H1 (cell line): Measurements from ENCODE around the gene STOML1. TPM values are rescaled to one million over a fixed set of nuclear protein-coding genes. Genes with fewer than 3 reads are reported as not detected.

ENCODE experiments used
- CTCF ChIA-PET: fragments of 300-600 bp; sonication (Branson Sonifier 250); formaldehyde crosslinking; loops from one replicate; lab custom pipeline; 2021; ENCODE audit not compliant: partially characterized antibody; lab: Charles Lee
- POLR2A ChIA-PET: fragments of 300-600 bp; sonication (Branson Sonifier 250); formaldehyde crosslinking; loops from one replicate; lab custom pipeline; 2021; ENCODE audit warnings: inconsistent platforms; ENCODE audit not compliant: partially characterized antibody; lab: Charles Lee
- DNase-seq, 2 experiments: peaks; one replicate each; pipeline versions ENCODE4 v3.0.0 to v3.0.0-alpha.2; 2010 to 2022; ENCODE audit warnings: low spot score in 2 of 2, low read depth in 1 of 2, mixed read lengths in 1 of 2
- FAIRE-seq: peaks from 2 replicates; lab custom pipeline; 2011; peaks lifted over from hg19 to GRCh38; lab: Jason Lieb, UNC
- H2AFZ ChIP-seq: 2 replicates; pipeline ENCODE4 v1.8.1; 2012; ENCODE audit warnings: low read length, inconsistent platforms
- H2AK5ac ChIP-seq: 2 replicates; pipeline ENCODE4 v1.6.1; 2013; ENCODE audit warnings: low read depth, low read length
- H2BK120ac ChIP-seq: replicated peaks from 2 replicates; pipeline ENCODE3; 2013; ENCODE audit warnings: low read depth, low read length, inconsistent platforms
- H2BK12ac ChIP-seq: 2 replicates; pipeline ENCODE4 v1.6.1; 2013; ENCODE audit warnings: low read depth, low read length
- H2BK15ac ChIP-seq: 2 replicates; pipeline ENCODE4 v1.6.1; 2013; ENCODE audit warnings: low read length
- H2BK20ac ChIP-seq: 2 replicates; pipeline ENCODE4 v1.6.1; 2013; ENCODE audit warnings: low read length
- H2BK5ac ChIP-seq: 2 replicates; pipeline ENCODE4 v1.6.1; 2013; ENCODE audit warnings: low read depth, low read length
- H3K14ac ChIP-seq: 2 replicates; pipeline ENCODE4 v1.6.1; 2013; ENCODE audit warnings: inconsistent platforms; ENCODE audit not compliant: insufficient read length
- H3K18ac ChIP-seq: 2 replicates; pipeline ENCODE4 v1.6.1; 2013; ENCODE audit warnings: low read length; ENCODE audit errors: extremely low read depth
- H3K23ac ChIP-seq: 2 replicates; pipeline ENCODE4 v1.6.1; 2013; ENCODE audit warnings: inconsistent platforms; ENCODE audit not compliant: insufficient read length
- H3K23me2 ChIP-seq: 2 replicates; pipeline ENCODE4 v1.6.1; 2013; ENCODE audit warnings: low read depth, low read length
- H3K27ac ChIP-seq: 2 replicates; pipeline ENCODE4 v1.6.1; 2011; ENCODE audit warnings: low read depth, low read length, inconsistent platforms
- H3K27me3 ChIP-seq, 4 experiments: replicated peaks in 1 of 4; 1 replicate in 1 of 4; 2 replicates in 3 of 4; pipeline versions ENCODE4 v1.6.1 to v1.8.1; 2011 to 2013; ENCODE audit warnings: low read length in 3 of 4, mild to moderate bottlenecking in 3 of 4, inconsistent platforms in 2 of 4, mixed read lengths in 2 of 4, moderate library complexity in 1 of 4; ENCODE audit not compliant: control insufficient read depth in 3 of 4, insufficient read depth in 3 of 4; ENCODE audit errors: extremely low read depth in 1 of 4
- H3K36me3 ChIP-seq, 4 experiments: 2 replicates each; pipeline versions ENCODE4 v1.6.1 to v1.8.1; 2011 to 2013; ENCODE audit warnings: mild to moderate bottlenecking in 4 of 4, low read length in 3 of 4, moderate library complexity in 2 of 4, control low read depth in 1 of 4, inconsistent platforms in 1 of 4; ENCODE audit not compliant: insufficient read depth in 4 of 4, control insufficient read depth in 2 of 4
- H3K4ac ChIP-seq: replicated peaks from 2 replicates; pipeline ENCODE3; 2013; ENCODE audit warnings: low read length, low read depth, mixed read lengths, inconsistent platforms; ENCODE audit not compliant: insufficient read length
- H3K4me1 ChIP-seq, 4 experiments: replicated peaks in 1 of 4; 1 replicate in 1 of 4; 2 replicates in 3 of 4; pipeline versions ENCODE4 v1.6.1 to v1.8.1; 2011 to 2013; ENCODE audit warnings: low read length in 3 of 4, inconsistent platforms in 2 of 4, mixed read lengths in 1 of 4; ENCODE audit not compliant: insufficient read depth in 4 of 4, control insufficient read depth in 3 of 4
- H3K4me2 ChIP-seq, 2 experiments: 2 replicates each; pipeline versions ENCODE4 v1.6.1 to v1.8.1; 2011 to 2013; ENCODE audit warnings: low read depth in 2 of 2, low read length in 2 of 2, control low read depth in 1 of 2, inconsistent platforms in 1 of 2, mild to moderate bottlenecking in 1 of 2; ENCODE audit not compliant: insufficient read depth in 1 of 2
- H3K4me3 ChIP-seq, 4 experiments: fragments of 200-600, 300-600 bp in 1 of 4; sonication (generic), shearing (Covaris generic), sonication (Bioruptor Twin) in 1 of 4; 2 replicates each; pipeline versions ENCODE4 v1.5.1 to v1.8.1; 2011 to 2016; ENCODE audit warnings: low read length in 4 of 4, low read depth in 3 of 4, control low read depth in 2 of 4, inconsistent platforms in 2 of 4, mild to moderate bottlenecking in 2 of 4, mixed read lengths in 1 of 4, moderate library complexity in 1 of 4; ENCODE audit not compliant: insufficient read depth in 2 of 4; ENCODE audit errors: extremely low read depth in 1 of 4
- H3K56ac ChIP-seq: replicated peaks from 2 replicates; pipeline ENCODE3; 2013; ENCODE audit warnings: low read depth, mild to moderate bottlenecking, mixed read lengths, low read length, inconsistent platforms; ENCODE audit not compliant: insufficient read length
- H3K79me1 ChIP-seq: 2 replicates; pipeline ENCODE4 v1.6.1; 2013; ENCODE audit warnings: low read depth, low read length, control low read depth
- H3K79me2 ChIP-seq, 2 experiments: 2 replicates each; pipeline versions ENCODE4 v1.6.1 to v1.8.1; 2012 to 2013; ENCODE audit warnings: low read length in 2 of 2, mild to moderate bottlenecking in 2 of 2, inconsistent platforms in 1 of 2; ENCODE audit not compliant: insufficient read depth in 2 of 2, control insufficient read depth in 1 of 2
- H3K9ac ChIP-seq, 4 experiments: replicated peaks in 1 of 4; 1 replicate in 1 of 4; 2 replicates in 3 of 4; pipeline versions ENCODE4 v1.6.1 to v1.8.1; 2011 to 2013; ENCODE audit warnings: low read depth in 3 of 4, low read length in 3 of 4, control low read depth in 2 of 4, mild to moderate bottlenecking in 2 of 4, moderate library complexity in 2 of 4, inconsistent platforms in 1 of 4; ENCODE audit errors: extremely low read depth in 1 of 4
- H3K9me3 ChIP-seq, 2 experiments: 2 replicates each; pipeline versions ENCODE4 v1.6.1 to v1.8.1; 2012 to 2013; ENCODE audit warnings: mild to moderate bottlenecking in 2 of 2, moderate library complexity in 2 of 2, control low read depth in 1 of 2, inconsistent platforms in 1 of 2, low read depth in 1 of 2, low read length in 1 of 2, mixed read lengths in 1 of 2; ENCODE audit not compliant: insufficient read depth in 2 of 2
- H4K20me1 ChIP-seq, 2 experiments: replicated peaks in 1 of 2; 2 replicates each; pipeline versions ENCODE3 to v1.8.1; 2011 to 2013; ENCODE audit warnings: inconsistent platforms in 2 of 2, low read length in 2 of 2, mild to moderate bottlenecking in 1 of 2; ENCODE audit not compliant: insufficient read depth in 2 of 2, control insufficient read depth in 1 of 2
- H4K5ac ChIP-seq: 2 replicates; pipeline ENCODE4 v1.6.1; 2013; ENCODE audit warnings: low read length, low read depth, mixed read lengths, inconsistent platforms; ENCODE audit not compliant: insufficient read length
- H4K8ac ChIP-seq: 2 replicates; pipeline ENCODE4 v1.8.0; 2013; ENCODE audit warnings: mild to moderate bottlenecking, moderate library complexity, low read length, inconsistent platforms; ENCODE audit not compliant: insufficient read depth; ENCODE audit errors: extremely low read depth
- H4K91ac ChIP-seq: replicated peaks from 2 replicates; pipeline ENCODE3; 2013; ENCODE audit warnings: low read length, mixed read lengths, inconsistent platforms; ENCODE audit not compliant: insufficient read length
- ATF2 ChIP-seq: IDR thresholded peaks from 2 replicates; pipeline ENCODE4 v1.6.1; 2012; ENCODE audit warnings: low read length, inconsistent platforms
- CTCF ChIP-seq, 3 experiments: IDR thresholded peaks; 1 replicate in 2 of 3; 2 replicates in 1 of 3; pipeline versions ENCODE4 v1.5.1 to v1.6.1; 2011; ENCODE audit warnings: low read length in 3 of 3, mild to moderate bottlenecking in 3 of 3, inconsistent platforms in 2 of 3, low read depth in 1 of 3, moderate library complexity in 1 of 3; ENCODE audit not compliant: insufficient read depth in 1 of 3; ENCODE audit errors: control extremely low read depth in 1 of 3
- EZH2 ChIP-seq: fragments of 200-600 bp; sonication (generic); IDR thresholded peaks from 2 replicates; pipeline ENCODE4 v1.7.1; 2012; ENCODE audit warnings: low read depth, mild to moderate bottlenecking, moderate library complexity, low read length, inconsistent platforms; ENCODE audit not compliant: severe bottlenecking
- KDM5A ChIP-seq: fragments of 200-600 bp; IDR thresholded peaks from 2 replicates; pipeline ENCODE4 v1.7.1; 2012; ENCODE audit warnings: mild to moderate bottlenecking, low read length, inconsistent platforms, mixed read lengths
- SP1 ChIP-seq: IDR thresholded peaks from 2 replicates; pipeline ENCODE4 v1.6.1; 2011; ENCODE audit warnings: low read depth, low read length
- SP4 ChIP-seq: IDR thresholded peaks from 2 replicates; pipeline ENCODE4 v1.6.1; 2012; ENCODE audit warnings: low read length, inconsistent platforms
- WGBS, 2 experiments: shearing (Covaris generic) in 1 of 2; methylation state at CpG; one replicate each; pipeline versions ENCODE4 v1.1.6 to v1.1.7; 2013 to 2015; ENCODE audit warnings: low lambda C conversion rate in 2 of 2, mixed read lengths in 2 of 2, inconsistent platforms in 1 of 2, low coverage in 1 of 2, missing lambda C conversion rate in 1 of 2; ENCODE audit not compliant: insufficient replicate concordance in 2 of 2, insufficient coverage in 1 of 2, insufficient read length in 1 of 2; ENCODE audit errors: extremely low coverage in 1 of 2, missing lambda C conversion rate in 1 of 2; 5-methylcytosine and 5-hydroxymethylcytosine counted together
- polyA plus RNA-seq, 7 experiments: library from polyadenylated mRNA; depleted of rRNA in 3 of 7; stranded (reverse) in 5 of 7; unstranded in 2 of 7; fragments of >200 nt in 5 of 7; fragments of 200-250 nt in 2 of 7; gene quantifications; 1 replicate in 5 of 7; 2 replicates in 1 of 7; 4 replicates in 1 of 7; pipeline versions ENCODE4 v1.2.1 to v1.2.3, GENCODE V29; 2011 to 2013; ENCODE audit warnings: missing spikeins in 2 of 7, mixed read lengths in 2 of 7
- total RNA-seq: library from RNA; stranded (reverse); fragmentation: NEBNext Ultra II Directional; extraction: Animal tissue kit (Norgen Biotek cat#: 25700); gene quantifications from 2 replicates; pipeline ENCODE4 v1.2.1, GENCODE V29; 2021

The STOML1 gene
- total and polyA plus RNA-seq, 2 of the 8 experiments (the other 6 are each of a cell fraction or from before 2014, with no cell fraction given): 2.6 to 3.2 TPM

DNA sequence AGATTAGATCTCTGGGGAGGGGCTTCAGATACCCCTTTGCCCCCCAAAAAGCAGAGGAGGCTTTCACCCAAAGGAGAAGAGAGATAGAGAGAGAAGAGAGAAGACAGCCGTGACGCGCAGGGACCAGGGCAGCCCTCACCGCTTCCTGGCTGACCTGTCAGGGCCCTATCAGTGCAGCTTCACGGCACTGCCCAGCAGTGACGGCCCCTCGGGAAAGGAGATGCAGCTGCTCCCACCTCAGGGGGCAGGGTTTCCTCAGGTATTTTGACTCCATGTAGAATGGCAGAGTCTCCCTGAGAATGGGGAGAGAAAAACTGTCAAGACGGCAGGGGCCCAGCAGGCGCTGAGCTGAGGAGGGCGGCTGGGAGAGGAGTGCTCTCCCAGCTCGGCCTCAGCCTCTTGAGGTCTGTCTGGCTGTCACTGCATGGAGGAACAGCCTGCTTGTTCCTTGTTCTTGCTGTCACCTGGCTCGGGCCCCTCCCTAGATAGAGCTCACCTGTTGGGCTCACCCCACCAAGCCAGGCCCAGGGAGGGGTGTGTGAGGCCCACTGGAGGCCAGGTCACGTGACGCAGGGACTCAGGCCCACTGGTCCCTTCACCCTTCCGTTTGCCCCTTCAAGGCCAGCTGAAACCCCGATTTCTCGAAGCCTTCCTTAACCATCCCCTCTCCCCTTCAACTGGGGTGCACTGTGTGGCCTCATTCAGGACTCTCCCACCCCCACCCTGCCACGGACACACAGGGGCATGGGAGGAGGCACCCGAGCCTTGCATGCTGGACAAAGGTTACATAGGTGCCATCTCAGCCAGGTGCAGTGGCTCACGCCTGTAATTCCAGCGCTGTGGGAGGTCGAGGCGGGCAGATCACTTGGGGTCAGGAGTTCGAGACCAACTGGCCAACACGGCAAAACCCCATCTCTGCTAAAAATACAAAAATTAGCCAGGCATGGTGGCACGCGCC is 37.6 kb downstream of the STOML1 start:
- POLR2A ChIA-PET: interaction anchor here (1.3 to 1.4 kb wide), 3 partner anchors 11 to 248 kb away, joined by 3 to 4 read pairs (median 3); partner anchors contain the start of gene STRA6
- no peaks in the 10 kb centered on the region for H3K23me2 ChIP-seq
- no peak overlapping the region for H3K4ac ChIP-seq
- TF ChIP-seq SP4: no peak
- no peak for TF ChIP-seq EZH2
- no peak for TF ChIP-seq SP1
- TF ChIP-seq ATF2: no peak
- TF ChIP-seq CTCF (IDR thresholded peaks at IDR 0.05; ENCODE audit: control extremely low read depth in 1 of 3, insufficient read depth in 1 of 3, low read depth in 1 of 3, low read length in 3 of 3): no peak
- no peak for TF ChIP-seq KDM5A

More for the DNA sequence above, 37.6 kb downstream of the STOML1 start:
- Histone ChIP-seq H2BK5ac (no peak overlapping the region), H3K79me1 (no peaks in the 10 kb centered on the region), H3K9me3 (no peaks in the 10 kb centered on the region), H3K4me2 (no peak overlapping the region), H3K36me3 (no peaks in the 10 kb centered on the region), H4K8ac (no peak overlapping the region; the same call in 1 of the 2 replicates), H2BK20ac (no peak overlapping the region), H2BK120ac (no peak overlapping the region), H4K20me1 (no peaks in the 10 kb centered on the region), H4K91ac (no peak overlapping the region), H3K9ac (no peak overlapping the region), H2BK12ac (peak overlapping the region; percentile 39; the same call in 1 of the 2 replicates), H4K5ac (no peak overlapping the region), H3K4me3 (no peak overlapping the region), H2BK15ac (0 out of 2 replicates have a peak overlapping the region, but pooled peaks have one; percentile 29), H2AK5ac (no peak overlapping the region), H3K4me1 (peaks cover 6 to 16% (median 12%) of the 10 kb centered on the region in 4 experiments), H3K56ac (no peak overlapping the region), H3K27ac (no peak overlapping the region), H3K79me2 (no peaks in the 10 kb centered on the region), H3K14ac (no peak overlapping the region), H3K18ac (no peak overlapping the region), H2AFZ (no peak overlapping the region), H3K27me3 (no peaks in the 10 kb centered on the region), H3K23ac (no peak overlapping the region)
- 78% methylated on average over 16 of the region's 27 CpGs; no CpG with 5 or more reads in 1 of the 2 experiments for WGBS, 2 experiments
- FAIRE-seq: no peak
- no peak for DNase-seq
- CTCF ChIA-PET: interaction anchor here (0.6 to 7.0 kb wide), 8 partner anchors 11 to 357 kb away, joined by 3 to 55 read pairs (median 4); partner anchors contain the start of gene TBC1D21
